Cardiac muscle cell (in vitro differentiated cells and primary cell): ENCODE results near the gene NNMT. TPM values are rescaled to one million over a fixed set of nuclear protein-coding genes. Genes with fewer than 3 reads are reported as not detected.

Experiments used
- DNase-seq, 2 donors: peaks; one replicate each; pipeline versions ENCODE4 v3.0.0 to v3.0.0-alpha.2; 2010 to 2017; ENCODE audit warnings: low read depth in 1 of 2, low spot score in 1 of 2
- H3K27ac ChIP-seq: fragments of 200-600 bp; sonication (generic); 2 replicates; pipeline ENCODE4 v1.5.1; 2016
- H3K27me3 ChIP-seq: fragments of 200-600 bp; sonication (generic); 2 replicates; pipeline ENCODE4 v1.6.0; 2016; ENCODE audit warnings: control low read depth
- H3K36me3 ChIP-seq: fragments of 200-600 bp; sonication (generic); 2 replicates; pipeline ENCODE4 v1.5.1; 2016; ENCODE audit warnings: control low read depth
- H3K4me1 ChIP-seq: fragments of 200-600 bp; sonication (generic); 2 replicates; pipeline ENCODE4 v1.8.1; 2017; ENCODE audit warnings: low read depth, mild to moderate bottlenecking, mixed run types
- H3K4me3 ChIP-seq: fragments of 200-600 bp; sonication (generic); 2 replicates; pipeline ENCODE4 v1.5.1; 2016; ENCODE audit warnings: mild to moderate bottlenecking
- H3K9me3 ChIP-seq: fragments of 200-600 bp; sonication (generic); 2 replicates; pipeline ENCODE4 v1.5.1; 2017; ENCODE audit warnings: low read depth, mild to moderate bottlenecking, control low read depth
- polyA plus RNA-seq: library from polyadenylated mRNA; unstranded; fragments of >200 nt; fragmentation: Nextera tagmentation; extraction: Ambion mirVana; gene quantifications from 2 replicates; pipeline ENCODE4 v1.2.1, GENCODE V29; 2016
- total RNA-seq: library from RNA; depleted of rRNA; stranded (reverse); fragments of >200 nt; gene quantifications from 2 replicates; pipeline ENCODE4 v1.2.3, GENCODE V29; 2016
- TF ChIP-seq, protein P1 (sequence below): IDR thresholded peaks from 2 replicates; pipeline ENCODE4 v1.5.1; 2012; ENCODE audit warnings: low read depth, mild to moderate bottlenecking, low read length

NNMT gene
- total and polyA plus RNA-seq, 2 experiments from 2014 or later = 2.0 TPM; not detected in 1

- Histone ChIP-seq H3K9me3 (no peaks in the 10 kb centered on the region), H3K27ac (no peak overlapping the region), H3K27me3 (no peaks in the 10 kb centered on the region), H3K4me3 (no peak overlapping the region), H3K4me1 (peaks cover 45% of the 10 kb centered on the region), H3K36me3 (no peaks in the 10 kb centered on the region)
- TF ChIP-seq, protein P1, sequence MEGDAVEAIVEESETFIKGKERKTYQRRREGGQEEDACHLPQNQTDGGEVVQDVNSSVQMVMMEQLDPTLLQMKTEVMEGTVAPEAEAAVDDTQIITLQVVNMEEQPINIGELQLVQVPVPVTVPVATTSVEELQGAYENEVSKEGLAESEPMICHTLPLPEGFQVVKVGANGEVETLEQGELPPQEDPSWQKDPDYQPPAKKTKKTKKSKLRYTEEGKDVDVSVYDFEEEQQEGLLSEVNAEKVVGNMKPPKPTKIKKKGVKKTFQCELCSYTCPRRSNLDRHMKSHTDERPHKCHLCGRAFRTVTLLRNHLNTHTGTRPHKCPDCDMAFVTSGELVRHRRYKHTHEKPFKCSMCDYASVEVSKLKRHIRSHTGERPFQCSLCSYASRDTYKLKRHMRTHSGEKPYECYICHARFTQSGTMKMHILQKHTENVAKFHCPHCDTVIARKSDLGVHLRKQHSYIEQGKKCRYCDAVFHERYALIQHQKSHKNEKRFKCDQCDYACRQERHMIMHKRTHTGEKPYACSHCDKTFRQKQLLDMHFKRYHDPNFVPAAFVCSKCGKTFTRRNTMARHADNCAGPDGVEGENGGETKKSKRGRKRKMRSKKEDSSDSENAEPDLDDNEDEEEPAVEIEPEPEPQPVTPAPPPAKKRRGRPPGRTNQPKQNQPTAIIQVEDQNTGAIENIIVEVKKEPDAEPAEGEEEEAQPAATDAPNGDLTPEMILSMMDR = no peak
- DNase-seq = no peak
These were observed 36.1 kb upstream of the NNMT start for GRCh38 chr11:114260077-114260476.

DNA sequence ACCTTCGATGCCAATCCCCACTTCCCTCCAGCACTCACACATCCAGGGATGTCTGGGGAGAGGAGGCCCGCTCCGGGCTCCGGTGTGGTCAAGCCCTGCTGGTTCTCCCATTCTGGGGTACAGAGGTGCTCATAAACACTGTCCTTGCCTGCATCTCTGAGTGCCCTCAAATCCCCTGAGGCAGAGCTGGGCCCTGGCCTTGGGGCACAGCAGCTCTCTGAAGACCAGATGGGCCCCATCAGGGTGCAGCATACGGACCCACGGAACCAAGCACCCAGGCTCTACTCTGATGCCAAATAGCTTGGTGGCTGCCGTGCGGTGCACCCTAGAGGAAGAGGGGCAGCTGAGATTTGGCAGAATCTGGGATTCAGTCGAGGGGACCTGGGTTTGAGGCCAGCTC is 35.7 kb upstream of the NNMT start:
- no peaks in the 10 kb centered on the region for H3K27me3 ChIP-seq
- peaks cover 42% of the 10 kb centered on the region for H3K4me1 ChIP-seq
- no peaks in the 10 kb centered on the region for H3K9me3 ChIP-seq
- no peak overlapping the region for H3K27ac ChIP-seq
- no peak for DNase-seq
- H3K4me3 ChIP-seq = no peak overlapping the region
- TF ChIP-seq, protein P1 = no peak
- no peaks in the 10 kb centered on the region for H3K36me3 ChIP-seq

GRCh38 chr11:114261791-114262190 is 34.4 kb upstream of the NNMT start:
- Histone ChIP-seq H3K36me3 (no peaks in the 10 kb centered on the region), H3K9me3 (no peaks in the 10 kb centered on the region), H3K4me3 (no peak overlapping the region), H3K4me1 (peaks cover 29% of the 10 kb centered on the region), H3K27ac (no peak overlapping the region), H3K27me3 (no peaks in the 10 kb centered on the region)
- no peak for DNase-seq
- TF ChIP-seq, protein P1 = no peak

DNA sequence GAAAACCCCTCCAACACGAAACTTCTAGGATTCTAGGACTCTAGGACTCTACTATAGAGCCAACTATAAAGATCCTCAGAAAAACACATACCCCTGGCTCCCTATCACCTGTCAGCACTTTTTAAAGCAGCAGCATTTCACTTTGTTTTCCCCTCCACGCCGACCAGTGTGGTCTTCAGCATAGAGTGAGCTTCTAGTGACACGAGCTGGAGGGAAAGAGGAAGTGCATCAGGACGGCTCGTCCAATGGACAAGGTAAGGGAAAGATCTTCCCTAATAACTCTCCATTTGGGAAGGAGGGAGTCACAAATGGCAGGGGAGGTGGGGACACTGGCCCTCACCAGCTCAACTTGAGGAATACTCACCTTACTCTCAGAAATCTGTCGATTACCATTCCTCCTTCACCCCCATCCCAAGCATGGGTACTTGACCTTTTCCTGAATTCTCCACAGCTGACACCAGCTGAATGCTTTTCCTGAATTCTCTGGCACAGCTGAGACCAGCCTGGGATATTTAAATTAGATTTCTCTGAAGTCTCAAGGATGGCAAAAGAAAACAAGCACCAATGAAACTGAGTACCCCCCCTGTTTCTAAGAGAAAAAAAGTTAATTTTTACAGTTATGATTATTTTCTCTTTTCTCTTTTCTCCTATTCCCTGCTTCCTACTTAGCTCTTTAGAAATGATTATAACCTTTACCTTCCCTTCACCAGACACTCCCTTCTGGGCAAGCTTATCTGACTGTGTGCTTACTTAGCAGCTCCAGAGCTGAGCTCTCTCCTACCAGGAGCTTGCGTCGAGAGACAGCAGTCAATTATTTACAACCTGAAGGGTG is 33.3 kb upstream of the NNMT start:
- Histone ChIP-seq H3K27ac (no peak overlapping the region), H3K9me3 (no peaks in the 10 kb centered on the region), H3K27me3 (no peaks in the 10 kb centered on the region), H3K4me3 (no peak overlapping the region), H3K36me3 (no peaks in the 10 kb centered on the region), H3K4me1 (peaks cover 18% of the 10 kb centered on the region)
- DNase-seq = peak; percentile 77 to 82
- TF ChIP-seq, protein P1 = peak; percentile 82

GRCh38 chr11:114263513-114264170 is 32.6 kb upstream of the NNMT start:
- H3K27ac ChIP-seq = no peak overlapping the region
- H3K27me3 ChIP-seq = no peaks in the 10 kb centered on the region
- peak in 1 of 2 donors; percentile 37 for DNase-seq
- no peak overlapping the region for H3K4me3 ChIP-seq
- no peaks in the 10 kb centered on the region for H3K36me3 ChIP-seq
- H3K9me3 ChIP-seq = no peaks in the 10 kb centered on the region
- H3K4me1 ChIP-seq = peaks cover 11% of the 10 kb centered on the region
- TF ChIP-seq, protein P1 = no peak
